ENCODE measurements around the gene SRBD1. TPM values are rescaled to one million over a fixed set of nuclear protein-coding genes. Genes with fewer than 3 reads are reported as not detected.

SRBD1 gene
- total and polyA plus RNA-seq, 2 experiments from 2014 or later: 8.1 to 19.2 TPM

GRCh38 chr2:45625824-45626223 is 14.8 kb upstream of the SRBD1 start:
- no peak overlapping the region for H3K4me3 ChIP-seq
- H3K4me2 ChIP-seq (ENCODE audit: unreplicated experiment): no peak overlapping the region
- H3K36me3 ChIP-seq (ENCODE audit: low read depth): no peaks in the 10 kb centered on the region
- H3F3A ChIP-seq (ENCODE audit: insufficient read depth): no peaks in the 10 kb centered on the region
- no peaks in the 10 kb centered on the region for H3K4me1 ChIP-seq (ENCODE audit: insufficient read depth)
- in situ Hi-C loops (cut with MboI): no loop called here
- no peak overlapping the region for H2AFZ ChIP-seq
- no peak overlapping the region for H3K27ac ChIP-seq
- no peaks in the 10 kb centered on the region for H3K9me2 ChIP-seq (ENCODE audit: insufficient read depth)
- no peak overlapping the region for H3K9ac ChIP-seq
- no peaks in the 10 kb centered on the region for H3K27me3 ChIP-seq (replicated peaks; ENCODE audit: insufficient read depth)
- DNase-seq: no peak
- no peaks in the 10 kb centered on the region for H3K9me3 ChIP-seq (ENCODE audit: low read depth)
- no peak for TF ChIP-seq EZH2 (IDR thresholded peaks at IDR 0.05; ENCODE audit: insufficient read depth, poor library complexity, severe bottlenecking)
- no peak for TF ChIP-seq EZH2phosphoT487 (IDR thresholded peaks at IDR 0.05; ENCODE audit: insufficient read depth, low read depth)
- no peaks in the 10 kb centered on the region for H3K79me2 ChIP-seq (ENCODE audit: insufficient read depth)
- no peaks in the 10 kb centered on the region for H4K20me1 ChIP-seq (ENCODE audit: insufficient read depth)

DNA sequence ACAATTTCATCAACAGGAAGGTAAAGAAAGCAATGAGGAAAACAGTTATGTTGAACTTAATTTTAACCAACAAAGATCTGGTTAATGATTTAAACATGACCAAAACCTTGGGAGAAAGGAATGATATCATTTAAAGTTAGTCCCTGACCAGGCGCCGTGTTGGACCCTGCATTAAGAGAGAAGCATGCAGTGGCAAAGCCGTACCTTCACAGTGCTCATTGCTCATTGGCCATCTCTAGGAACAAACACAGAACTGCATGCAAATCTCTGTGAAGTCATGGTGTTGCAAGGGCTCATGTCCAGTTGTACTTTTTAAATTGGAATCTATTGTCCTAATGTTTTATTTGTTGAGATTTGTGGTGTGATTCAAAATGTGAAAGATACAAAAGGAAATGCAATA is 12.0 kb upstream of the SRBD1 start:
- in situ Hi-C loops (cut with MboI): no loop called here
- Histone ChIP-seq H2AFZ (no peak overlapping the region), H3K4me2 (ENCODE audit: unreplicated experiment) (no peak overlapping the region), H3K27ac (no peak overlapping the region), H3K27me3 (replicated peaks; ENCODE audit: insufficient read depth) (no peaks in the 10 kb centered on the region), H3K36me3 (ENCODE audit: low read depth) (no peaks in the 10 kb centered on the region), H3K4me3 (no peak overlapping the region), H4K20me1 (ENCODE audit: insufficient read depth) (no peaks in the 10 kb centered on the region), H3K4me1 (ENCODE audit: insufficient read depth) (peaks cover 6% of the 10 kb centered on the region), H3F3A (ENCODE audit: insufficient read depth) (no peaks in the 10 kb centered on the region), H3K79me2 (ENCODE audit: insufficient read depth) (no peaks in the 10 kb centered on the region), H3K9me3 (ENCODE audit: low read depth) (no peaks in the 10 kb centered on the region), H3K9me2 (ENCODE audit: insufficient read depth) (no peaks in the 10 kb centered on the region), H3K9ac (no peak overlapping the region)
- no peak for DNase-seq
- TF ChIP-seq EZH2 (IDR thresholded peaks at IDR 0.05; ENCODE audit: insufficient read depth, poor library complexity, severe bottlenecking): no peak
- no peak for TF ChIP-seq EZH2phosphoT487 (IDR thresholded peaks at IDR 0.05; ENCODE audit: insufficient read depth, low read depth)
- 77 to 78% methylated on average over 3 of the region's 3 CpGs for WGBS, 2 experiments (ENCODE audit: low coverage in 1 of 2, low lambda C conversion rate in 2 of 2, missing lambda C conversion rate in 2 of 2)

DNA sequence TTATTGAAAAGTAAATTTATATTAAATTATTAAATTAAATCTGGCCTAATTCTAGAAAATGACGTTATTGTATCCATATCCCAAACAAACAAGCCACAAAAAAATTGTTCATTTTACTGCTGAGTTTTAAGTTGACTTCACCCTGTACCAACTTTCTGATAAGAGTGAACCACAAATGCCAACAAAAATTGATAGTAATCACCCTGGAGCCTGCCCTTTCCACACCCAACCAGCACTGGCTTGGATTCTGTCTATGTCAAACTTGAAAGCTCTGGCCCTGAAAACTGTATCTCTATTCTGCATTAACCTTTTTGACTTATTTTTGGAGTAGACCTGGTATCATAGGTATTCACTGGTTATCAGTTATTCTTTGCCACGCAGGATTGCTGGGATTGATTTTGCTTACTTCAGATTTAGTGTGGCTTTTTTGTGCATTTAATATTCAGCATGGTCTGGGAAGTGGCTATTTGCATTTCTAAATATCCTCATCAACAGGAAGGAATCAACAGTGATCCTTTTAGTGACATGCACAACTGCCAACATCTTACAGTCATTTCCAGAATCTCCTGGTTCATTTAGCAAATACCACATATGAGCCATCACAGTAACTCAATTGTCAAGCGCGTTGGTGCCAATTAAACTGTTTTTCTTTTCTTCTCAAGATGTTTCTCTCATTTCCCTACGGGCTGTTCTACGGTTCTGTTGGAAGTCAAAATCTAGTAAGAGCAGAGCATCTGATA is 11.4 kb upstream of the SRBD1 start:
- Histone ChIP-seq H3K4me2 (ENCODE audit: unreplicated experiment) (no peak overlapping the region), H3K4me3 (no peak overlapping the region), H3K4me1 (ENCODE audit: insufficient read depth) (peaks cover 6% of the 10 kb centered on the region), H3K27me3 (replicated peaks; ENCODE audit: insufficient read depth) (no peaks in the 10 kb centered on the region), H3K9ac (no peak overlapping the region), H2AFZ (no peak overlapping the region), H4K20me1 (ENCODE audit: insufficient read depth) (no peaks in the 10 kb centered on the region), H3K9me3 (ENCODE audit: low read depth) (no peaks in the 10 kb centered on the region), H3K9me2 (ENCODE audit: insufficient read depth) (no peaks in the 10 kb centered on the region), H3K36me3 (ENCODE audit: low read depth) (no peaks in the 10 kb centered on the region), H3F3A (ENCODE audit: insufficient read depth) (no peaks in the 10 kb centered on the region), H3K27ac (no peak overlapping the region), H3K79me2 (ENCODE audit: insufficient read depth) (no peaks in the 10 kb centered on the region)
- TF ChIP-seq EZH2 (IDR thresholded peaks at IDR 0.05; ENCODE audit: insufficient read depth, poor library complexity, severe bottlenecking): no peak
- WGBS, 2 experiments (ENCODE audit: low coverage in 1 of 2, low lambda C conversion rate in 2 of 2, missing lambda C conversion rate in 2 of 2): 61 to 63% methylated on average over 6 of the region's 6 CpGs
- DNase-seq: no peak
- in situ Hi-C loops (cut with MboI): no loop called here

DNA sequence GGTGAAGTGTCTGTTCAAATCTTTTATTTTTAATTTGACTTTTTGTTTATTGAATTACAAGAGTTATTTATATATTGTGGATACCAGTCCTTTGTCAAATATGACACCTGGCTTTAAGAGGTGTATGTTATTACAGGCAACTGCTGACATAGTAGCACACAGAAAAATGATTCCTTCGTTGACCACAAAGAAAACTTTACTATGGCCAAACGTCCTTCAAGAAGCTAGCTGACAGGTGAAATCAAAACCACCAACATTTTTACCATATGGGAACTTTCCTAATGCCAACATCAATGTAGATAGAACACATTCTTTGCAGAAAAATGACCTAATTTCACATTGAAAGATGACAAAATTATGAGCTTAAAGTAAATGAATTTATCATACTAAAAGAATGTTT is 6.4 kb upstream of the SRBD1 start:
- no peak for DNase-seq
- Histone ChIP-seq H3K4me2 (ENCODE audit: unreplicated experiment) (peak overlapping the region; percentile 2), H3K27ac (no peak overlapping the region), H4K20me1 (ENCODE audit: insufficient read depth) (no peaks in the 10 kb centered on the region), H3K9ac (no peak overlapping the region), H2AFZ (no peak overlapping the region), H3F3A (ENCODE audit: insufficient read depth) (0 out of 2 replicates have a peak, but pooled peaks cover 10% of the 10 kb centered on the region), H3K4me1 (ENCODE audit: insufficient read depth) (peaks cover 13% of the 10 kb centered on the region), H3K9me3 (ENCODE audit: low read depth) (no peaks in the 10 kb centered on the region), H3K4me3 (no peak overlapping the region), H3K27me3 (replicated peaks; ENCODE audit: insufficient read depth) (no peaks in the 10 kb centered on the region), H3K79me2 (ENCODE audit: insufficient read depth) (no peaks in the 10 kb centered on the region), H3K9me2 (ENCODE audit: insufficient read depth) (no peaks in the 10 kb centered on the region), H3K36me3 (ENCODE audit: low read depth) (no peaks in the 10 kb centered on the region)
- TF ChIP-seq EZH2phosphoT487 (IDR thresholded peaks at IDR 0.05; ENCODE audit: insufficient read depth, low read depth) (no peak), EZH2 (IDR thresholded peaks at IDR 0.05; ENCODE audit: insufficient read depth, poor library complexity, severe bottlenecking) (no peak)
- in situ Hi-C loops (cut with MboI): no loop called here
- WGBS, 2 experiments (ENCODE audit: low coverage in 1 of 2, low lambda C conversion rate in 2 of 2, missing lambda C conversion rate in 2 of 2): 53 to 55% methylated on average over 2 of the region's 2 CpGs
